OCI-LY1 (cell line): ENCODE data around the gene MTUS2.

Experiments
- H2AFZ ChIP-seq: fragments of 200-600 bp; sonication (generic), shearing (Covaris generic); 2 replicates; pipeline ENCODE4 v1.6.0; 2014; ENCODE audit warnings: antibody characterized with exemption, mild to moderate bottlenecking, low read length
- H3F3A ChIP-seq: fragments of 200-600 bp; sonication (generic), shearing (Covaris generic); 2 replicates; pipeline ENCODE4 v1.6.0; 2014; ENCODE audit warnings: mild to moderate bottlenecking, antibody characterized with exemption, low read length, moderate library complexity; ENCODE audit not compliant: insufficient read depth
- H3K27ac ChIP-seq: fragments of 200-600 bp; sonication (generic); 2 replicates; pipeline ENCODE4 v1.5.1; 2014; ENCODE audit warnings: low read length, mixed run types, mild to moderate bottlenecking, low read depth; ENCODE audit not compliant: poor library complexity, severe bottlenecking
- H3K27me3 ChIP-seq: fragments of 200-600 bp; sonication (generic); 2 replicates; pipeline ENCODE4 v1.6.0; 2014; ENCODE audit warnings: antibody characterized with exemption, mild to moderate bottlenecking, low read length, moderate library complexity; ENCODE audit not compliant: insufficient read depth
- H3K36me3 ChIP-seq: fragments of 200-600 bp; sonication (generic); 2 replicates; pipeline ENCODE4 v1.6.1; 2014; ENCODE audit warnings: mild to moderate bottlenecking, antibody characterized with exemption, low read length, moderate library complexity, mixed read lengths; ENCODE audit not compliant: insufficient read depth
- H3K4me1 ChIP-seq: fragments of 200-600 bp; sonication (generic); 2 replicates; pipeline ENCODE4 v1.5.1; 2014; ENCODE audit warnings: mild to moderate bottlenecking, low read length, moderate library complexity; ENCODE audit not compliant: insufficient read depth, severe bottlenecking
- H3K4me2 ChIP-seq: fragments of 200-600 bp; sonication (generic), shearing (Covaris generic); 2 replicates; pipeline ENCODE4 v1.6.1; 2014; ENCODE audit warnings: low read length
- H3K4me3 ChIP-seq: fragments of 200-600 bp; sonication (generic); 2 replicates; pipeline ENCODE4 v1.5.1; 2014; ENCODE audit warnings: low read length, low read depth, mild to moderate bottlenecking, mixed read lengths; ENCODE audit not compliant: poor library complexity, severe bottlenecking
- H3K79me2 ChIP-seq: fragments of 200-600 bp; shearing (Covaris generic); 2 replicates; pipeline ENCODE4 v1.6.1; 2016; ENCODE audit warnings: mixed run types, low read length, mixed read lengths; ENCODE audit not compliant: insufficient read depth
- H3K9ac ChIP-seq: fragments of 200-600 bp; sonication (generic), shearing (Covaris generic); 2 replicates; pipeline ENCODE4 v1.6.1; 2014; ENCODE audit warnings: mild to moderate bottlenecking, low read length, mixed read lengths
- H3K9me2 ChIP-seq: fragments of 200-600 bp; sonication (generic), shearing (Covaris generic); 2 replicates; pipeline ENCODE4 v1.6.1; 2014; ENCODE audit warnings: low read depth, mild to moderate bottlenecking, low read length, mixed read lengths
- H3K9me3 ChIP-seq: fragments of 200-600 bp; shearing (Covaris generic); 2 replicates; pipeline ENCODE4 v1.6.1; 2014; ENCODE audit warnings: low read length, mixed read lengths
- H4K20me1 ChIP-seq: fragments of 200-600 bp; sonication (generic), shearing (Covaris generic); 2 replicates; pipeline ENCODE4 v1.6.0; 2016; ENCODE audit warnings: mild to moderate bottlenecking, low read length; ENCODE audit not compliant: insufficient read depth
- EZH2 ChIP-seq: fragments of 200-600 bp; sonication (generic), shearing (Covaris generic); IDR thresholded peaks from 2 replicates; pipeline ENCODE4 v1.8.0; 2017; ENCODE audit warnings: borderline replicate concordance, mixed run types, mild to moderate bottlenecking, antibody characterized with exemption, low read length, moderate library complexity, mixed read lengths
- TF ChIP-seq, protein P1 (sequence below): fragments of 200-600 bp; sonication (generic), shearing (Covaris generic); IDR thresholded peaks from 2 replicates; pipeline ENCODE4 v1.5.1; 2017; ENCODE audit warnings: mild to moderate bottlenecking, antibody characterized with exemption, low read length, moderate library complexity, mixed read lengths

MTUS2 gene

GRCh38 chr13:29154390-29154789 is 334.3 kb downstream of the MTUS2 start:
- H3K4me1 ChIP-seq, result no peaks in the 10 kb centered on the region
- no peaks in the 10 kb centered on the region for H3K9me2 ChIP-seq
- H3K9me3 ChIP-seq, result no peaks in the 10 kb centered on the region
- TF ChIP-seq, protein P1, sequence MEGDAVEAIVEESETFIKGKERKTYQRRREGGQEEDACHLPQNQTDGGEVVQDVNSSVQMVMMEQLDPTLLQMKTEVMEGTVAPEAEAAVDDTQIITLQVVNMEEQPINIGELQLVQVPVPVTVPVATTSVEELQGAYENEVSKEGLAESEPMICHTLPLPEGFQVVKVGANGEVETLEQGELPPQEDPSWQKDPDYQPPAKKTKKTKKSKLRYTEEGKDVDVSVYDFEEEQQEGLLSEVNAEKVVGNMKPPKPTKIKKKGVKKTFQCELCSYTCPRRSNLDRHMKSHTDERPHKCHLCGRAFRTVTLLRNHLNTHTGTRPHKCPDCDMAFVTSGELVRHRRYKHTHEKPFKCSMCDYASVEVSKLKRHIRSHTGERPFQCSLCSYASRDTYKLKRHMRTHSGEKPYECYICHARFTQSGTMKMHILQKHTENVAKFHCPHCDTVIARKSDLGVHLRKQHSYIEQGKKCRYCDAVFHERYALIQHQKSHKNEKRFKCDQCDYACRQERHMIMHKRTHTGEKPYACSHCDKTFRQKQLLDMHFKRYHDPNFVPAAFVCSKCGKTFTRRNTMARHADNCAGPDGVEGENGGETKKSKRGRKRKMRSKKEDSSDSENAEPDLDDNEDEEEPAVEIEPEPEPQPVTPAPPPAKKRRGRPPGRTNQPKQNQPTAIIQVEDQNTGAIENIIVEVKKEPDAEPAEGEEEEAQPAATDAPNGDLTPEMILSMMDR, result no peak
- no peak for TF ChIP-seq EZH2
- H2AFZ ChIP-seq, result no peak overlapping the region
- H3K27ac ChIP-seq, result no peak overlapping the region
- no peaks in the 10 kb centered on the region for H3K36me3 ChIP-seq
- H3K9ac ChIP-seq, result no peak overlapping the region
- no peaks in the 10 kb centered on the region; the same call in 1 of the 2 replicates for H3K27me3 ChIP-seq
- no peaks in the 10 kb centered on the region for H3F3A ChIP-seq
- H3K79me2 ChIP-seq, result no peaks in the 10 kb centered on the region
- H3K4me2 ChIP-seq, result no peak overlapping the region
- no peak overlapping the region for H3K4me3 ChIP-seq
- H4K20me1 ChIP-seq, result no peaks in the 10 kb centered on the region

DNA sequence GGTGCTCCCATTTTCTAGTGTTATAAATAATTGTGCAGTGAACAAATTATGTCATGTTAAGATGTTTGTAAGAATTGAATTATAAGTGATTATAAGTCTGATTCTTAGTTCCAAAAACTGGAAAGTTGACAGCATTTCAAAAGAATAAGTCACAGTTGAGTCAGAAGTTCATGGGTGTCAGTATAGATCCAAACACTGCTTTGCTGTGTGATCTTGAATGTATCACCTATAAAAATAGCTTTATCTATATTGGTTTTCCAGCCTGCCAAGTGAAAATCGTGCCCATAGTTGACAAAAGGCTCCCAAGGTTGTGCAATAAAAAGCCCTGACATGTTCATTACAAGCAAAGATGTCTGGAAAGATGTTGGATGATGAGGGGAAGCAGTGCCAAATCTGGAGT is 336.0 kb downstream of the MTUS2 start:
- H3K36me3 ChIP-seq, result no peaks in the 10 kb centered on the region
- no peaks in the 10 kb centered on the region for H4K20me1 ChIP-seq
- no peak overlapping the region for H3K27ac ChIP-seq
- no peak overlapping the region for H3K4me3 ChIP-seq
- no peaks in the 10 kb centered on the region for H3K4me1 ChIP-seq
- no peak overlapping the region for H2AFZ ChIP-seq
- H3K9me3 ChIP-seq, result no peaks in the 10 kb centered on the region
- TF ChIP-seq, protein P1, result no peak
- no peak for TF ChIP-seq EZH2
- H3F3A ChIP-seq, result no peaks in the 10 kb centered on the region
- H3K79me2 ChIP-seq, result no peaks in the 10 kb centered on the region
- H3K4me2 ChIP-seq, result no peak overlapping the region
- H3K9ac ChIP-seq, result no peak overlapping the region
- no peaks in the 10 kb centered on the region for H3K9me2 ChIP-seq
- no peaks in the 10 kb centered on the region; the same call in 1 of the 2 replicates for H3K27me3 ChIP-seq

DNA sequence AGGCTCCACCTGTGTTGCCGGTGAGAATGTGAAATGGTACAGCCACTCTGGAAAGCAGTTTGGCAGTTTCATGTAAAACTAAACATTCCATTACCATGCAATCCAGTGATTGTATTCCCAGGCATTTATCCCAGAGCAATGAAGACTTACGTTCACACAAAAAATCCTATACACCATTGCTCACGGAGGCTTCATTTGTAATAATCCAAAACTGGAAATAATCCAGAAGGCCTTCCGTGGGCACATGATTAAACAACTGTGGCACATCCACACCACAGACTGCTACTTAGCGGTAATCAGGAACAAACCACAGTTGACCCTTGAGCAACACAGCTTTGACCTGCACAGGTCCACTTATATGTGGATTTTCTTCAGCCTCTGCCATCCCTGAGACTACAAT is 339.7 kb downstream of the MTUS2 start:
- Histone ChIP-seq H3K36me3 (no peaks in the 10 kb centered on the region), H3K4me1 (no peaks in the 10 kb centered on the region), H3F3A (no peaks in the 10 kb centered on the region), H3K4me3 (no peak overlapping the region), H3K27me3 (no peaks in the 10 kb centered on the region), H2AFZ (no peak overlapping the region), H4K20me1 (no peaks in the 10 kb centered on the region), H3K9me2 (no peaks in the 10 kb centered on the region), H3K9me3 (no peaks in the 10 kb centered on the region), H3K79me2 (no peaks in the 10 kb centered on the region), H3K4me2 (no peak overlapping the region), H3K9ac (no peak overlapping the region), H3K27ac (no peak overlapping the region)
- TF ChIP-seq EZH2, result no peak

- Histone ChIP-seq H3K79me2 (no peaks in the 10 kb centered on the region), H3K27me3 (no peaks in the 10 kb centered on the region), H4K20me1 (no peaks in the 10 kb centered on the region), H3K4me3 (no peak overlapping the region), H2AFZ (no peak overlapping the region), H3K36me3 (no peaks in the 10 kb centered on the region), H3F3A (no peaks in the 10 kb centered on the region), H3K4me2 (no peak overlapping the region), H3K27ac (no peak overlapping the region), H3K4me1 (no peaks in the 10 kb centered on the region), H3K9me3 (no peaks in the 10 kb centered on the region), H3K9me2 (no peaks in the 10 kb centered on the region), H3K9ac (no peak overlapping the region)
- no peak for TF ChIP-seq EZH2
- TF ChIP-seq, protein P1, result no peak
Observed at GRCh38 chr13:29160862-29161261, 340.7 kb downstream of the MTUS2 start.
